IMR-90 (cell line): ENCODE results near the gene IL1F10. TPM values are rescaled to one million over a fixed set of nuclear protein-coding genes. Genes with fewer than 3 reads are reported as not detected.

ENCODE experiments used
- ATAC-seq: fragments of 200-7000 bp; cut with Tn5 transposase; 2 replicates; pipeline ENCODE4 v1.9.1; 2020; ENCODE audit warnings: low read depth, mild to moderate bottlenecking, moderate library complexity
- BruUV-seq: library from RNA; stranded (reverse); fragments of 400-500 nt; replicated peaks from 2 replicates; lab custom pipeline; 2021; lab: Mats Ljungman, UMichigan
- CTCF ChIA-PET: fragments of 300-600 bp; formaldehyde crosslinking; extraction: SDS; loops from one replicate; lab custom pipeline; 2021; ENCODE audit warnings: antibody characterized with exemption; lab: Yijun Ruan, JAX
- POLR2A ChIA-PET: fragments of 300-600 bp; sonication (Branson Sonifier 250); formaldehyde crosslinking; loops from one replicate; lab custom pipeline; 2022; ENCODE audit warnings: antibody characterized with exemption; ENCODE audit not compliant: unreplicated experiment; lab: Charles Lee
- DNase-seq: peaks from one replicate; pipeline ENCODE4 v3.0.0; 2013
- H2AFZ ChIP-seq: replicated peaks from 2 replicates; pipeline ENCODE3; 2013; ENCODE audit warnings: low read length, mild to moderate bottlenecking; ENCODE audit not compliant: poor library complexity
- H2AK5ac ChIP-seq: 2 replicates; pipeline ENCODE4 v1.6.1; 2013; ENCODE audit warnings: low read depth, low read length, inconsistent platforms
- H2AK9ac ChIP-seq: replicated peaks from 2 replicates; pipeline ENCODE3; 2013; ENCODE audit warnings: mild to moderate bottlenecking, low read depth, low read length, moderate library complexity; ENCODE audit not compliant: poor library complexity
- H2BK120ac ChIP-seq: 2 replicates; pipeline ENCODE4 v1.6.1; 2013; ENCODE audit warnings: low read depth, low read length, inconsistent platforms
- H2BK15ac ChIP-seq: 3 replicates; pipeline ENCODE4 v1.6.1; 2013; ENCODE audit warnings: low read depth, low read length, inconsistent platforms
- H2BK20ac ChIP-seq: 2 replicates; pipeline ENCODE4 v1.6.1; 2013; ENCODE audit warnings: low read depth, mild to moderate bottlenecking, inconsistent platforms, low read length, moderate library complexity
- H2BK5ac ChIP-seq: 2 replicates; pipeline ENCODE4 v1.6.1; 2013; ENCODE audit warnings: mild to moderate bottlenecking, low read depth, low read length, inconsistent platforms; ENCODE audit not compliant: poor library complexity, severe bottlenecking
- H3K14ac ChIP-seq: replicated peaks from 2 replicates; pipeline ENCODE4 v1.6.1; 2013; ENCODE audit warnings: low read depth, low read length, inconsistent platforms
- H3K18ac ChIP-seq: 2 replicates; pipeline ENCODE4 v1.6.1; 2013; ENCODE audit warnings: low read depth, low read length, control low read depth
- H3K23ac ChIP-seq: 2 replicates; pipeline ENCODE4 v1.6.1; 2013; ENCODE audit warnings: low read depth, low read length, inconsistent platforms
- H3K27ac ChIP-seq: 2 replicates; pipeline ENCODE4 v1.5.1; 2013; ENCODE audit warnings: mild to moderate bottlenecking, control low read depth, low read length; ENCODE audit not compliant: insufficient read depth
- H3K27me3 ChIP-seq: 2 replicates; pipeline ENCODE4 v1.6.1; 2013; ENCODE audit warnings: low read length; ENCODE audit not compliant: control insufficient read depth, insufficient read depth
- H3K36me3 ChIP-seq: 2 replicates; pipeline ENCODE4 v1.6.1; 2013; ENCODE audit warnings: low read length, mixed read lengths; ENCODE audit not compliant: control insufficient read depth, insufficient read depth
- H3K4ac ChIP-seq: 2 replicates; pipeline ENCODE4 v1.6.1; 2013; ENCODE audit warnings: low read depth, low read length, inconsistent platforms
- H3K4me1 ChIP-seq: 2 replicates; pipeline ENCODE4 v1.6.1; 2013; ENCODE audit warnings: low read length, mixed read lengths; ENCODE audit not compliant: control insufficient read depth, insufficient read depth
- H3K4me2 ChIP-seq: 2 replicates; pipeline ENCODE4 v1.6.1; 2013; ENCODE audit warnings: low read depth, mild to moderate bottlenecking, control low read depth, low read length, moderate library complexity
- H3K4me3 ChIP-seq: 2 replicates; pipeline ENCODE4 v1.5.1; 2013; ENCODE audit warnings: low read depth, mild to moderate bottlenecking, control low read depth, low read length, moderate library complexity; ENCODE audit not compliant: insufficient read depth
- H3K56ac ChIP-seq: 2 replicates; pipeline ENCODE4 v1.6.1; 2013; ENCODE audit warnings: low read length, inconsistent platforms; ENCODE audit not compliant: insufficient read depth; ENCODE audit errors: extremely low read depth
- H3K79me1 ChIP-seq, 2 experiments: 2 replicates each; pipeline ENCODE4 v1.6.1; 2013; ENCODE audit warnings: low read length in 2 of 2, inconsistent platforms in 1 of 2, low read depth in 1 of 2
- H3K9ac ChIP-seq: 2 replicates; pipeline ENCODE4 v1.6.1; 2013; ENCODE audit warnings: low read depth, low read length, control low read depth
- H3K9me1 ChIP-seq: 2 replicates; pipeline ENCODE4 v1.6.1; 2013; ENCODE audit warnings: low read length, inconsistent platforms; ENCODE audit not compliant: insufficient read depth
- H3K9me3 ChIP-seq: 2 replicates; pipeline ENCODE4 v1.6.1; 2013; ENCODE audit warnings: low read length; ENCODE audit not compliant: control insufficient read depth, insufficient read depth
- H4K20me1 ChIP-seq: 2 replicates; pipeline ENCODE4 v1.6.1; 2013; ENCODE audit warnings: low read length, inconsistent platforms; ENCODE audit not compliant: insufficient read depth
- H4K5ac ChIP-seq: 2 replicates; pipeline ENCODE4 v1.6.1; 2013; ENCODE audit warnings: mild to moderate bottlenecking, low read depth, low read length, control low read depth
- H4K8ac ChIP-seq, 2 experiments: 2 replicates each; pipeline ENCODE4 v1.6.1; 2013; ENCODE audit warnings: low read depth in 2 of 2, low read length in 2 of 2, control low read depth in 1 of 2, inconsistent platforms in 1 of 2
- H4K91ac ChIP-seq: 2 replicates; pipeline ENCODE4 v1.6.1; 2013; ENCODE audit warnings: low read depth, low read length, inconsistent platforms; ENCODE audit not compliant: insufficient read depth
- BHLHE40 ChIP-seq: fragments of 150-350 bp; IDR thresholded peaks from 2 replicates; pipeline ENCODE4 v1.6.1; 2016; ENCODE audit warnings: mild to moderate bottlenecking, low read depth, low read length
- CEBPB ChIP-seq: IDR thresholded peaks from 2 replicates; pipeline ENCODE4 v1.6.1; 2012; ENCODE audit warnings: low read depth, low read length, improper control_type of control experiment
- CHD1 ChIP-seq: IDR thresholded peaks from 2 replicates; pipeline ENCODE4 v1.6.1; 2012; ENCODE audit warnings: low read depth, low read length, improper control_type of control experiment
- ELK1 ChIP-seq: fragments of 150-350 bp; IDR thresholded peaks from 2 replicates; pipeline ENCODE4 v1.6.1; 2016; ENCODE audit warnings: low read depth, mild to moderate bottlenecking, low read length, moderate library complexity, borderline replicate concordance
- FOS ChIP-seq: fragments of 150-350 bp; IDR thresholded peaks from 2 replicates; pipeline ENCODE4 v1.6.1; 2016; ENCODE audit warnings: low read depth, low read length
- MAFK ChIP-seq: IDR thresholded peaks from 2 replicates; pipeline ENCODE4 v1.6.1; 2012; ENCODE audit warnings: low read depth, low read length, improper control_type of control experiment
- MAZ ChIP-seq: IDR thresholded peaks from 2 replicates; pipeline ENCODE4 v1.6.1; 2012; ENCODE audit warnings: low read depth, mild to moderate bottlenecking, low read length, improper control_type of control experiment, moderate library complexity, borderline replicate concordance
- MXI1 ChIP-seq: IDR thresholded peaks from 2 replicates; pipeline ENCODE4 v1.6.1; 2012; ENCODE audit warnings: low read depth, mild to moderate bottlenecking, low read length, moderate library complexity, borderline replicate concordance
- NFE2L2 ChIP-seq: fragments of 150-350 bp; IDR thresholded peaks from 2 replicates; pipeline ENCODE4 v1.6.1; 2016; ENCODE audit warnings: low read depth, mild to moderate bottlenecking, low read length
- POLR2A ChIP-seq: IDR thresholded peaks from 2 replicates; pipeline ENCODE4 v1.6.1; 2012; ENCODE audit warnings: mild to moderate bottlenecking, low read depth, low read length
- RAD21 ChIP-seq: IDR thresholded peaks from 2 replicates; pipeline ENCODE4 v1.6.1; 2012; ENCODE audit warnings: low read length, improper control_type of control experiment
- RCOR1 ChIP-seq: IDR thresholded peaks from 2 replicates; pipeline ENCODE4 v1.6.1; 2012; ENCODE audit warnings: mild to moderate bottlenecking, low read length, improper control_type of control experiment; ENCODE audit not compliant: insufficient replicate concordance
- RFX5 ChIP-seq: IDR thresholded peaks from 2 replicates; pipeline ENCODE4 v1.8.0; 2012; ENCODE audit warnings: low read depth, mild to moderate bottlenecking, low read length, moderate library complexity
- SMC3 ChIP-seq: fragments of 150-350 bp; IDR thresholded peaks from 2 replicates; pipeline ENCODE4 v1.6.1; 2016; ENCODE audit warnings: low read depth, mild to moderate bottlenecking, antibody characterized with exemption, low read length, moderate library complexity
- WGBS, 2 experiments: methylation state at CpG; one replicate each; pipeline versions ENCODE4 v1.1.5 to v1.1.7; 2013; ENCODE audit warnings: missing lambda C conversion rate in 2 of 2; ENCODE audit not compliant: insufficient read length in 1 of 2; ENCODE audit errors: extremely low coverage in 2 of 2; 5-methylcytosine and 5-hydroxymethylcytosine counted together
- dilution Hi-C: fragments of 300-500 bp; cut with HindIII; formaldehyde crosslinking; loops from one replicate; pipeline ENCODE4 v1.14.3; 2018; ENCODE audit warnings: low sequenced_read_pairs; ENCODE audit not compliant: unreplicated experiment
- in situ Hi-C: fragments of 300-500 bp; cut with MboI; formaldehyde crosslinking; loops from 3 replicates; pipeline ENCODE4 v1.14.3; 2019; ENCODE audit warnings: low sequenced_read_pairs, inconsistent platforms, mixed read lengths
- intact Hi-C: fragments of 100-400 bp; cut with micrococcal nuclease; formaldehyde crosslinking; loops from 2 replicates; pipeline ENCODE4 v1.10.0; 2022
- polyA plus RNA-seq, 3 experiments: library from polyadenylated mRNA; depleted of rRNA; stranded (reverse); fragments of >200 nt; gene quantifications; 2 replicates each; pipeline ENCODE4 v1.2.3, GENCODE V29; 2012; ENCODE audit warnings: low replicate concordance in 1 of 3
- total RNA-seq: library from RNA; depleted of rRNA; stranded (reverse); fragments of >200 nt; gene quantifications from 2 replicates; pipeline ENCODE4 v1.2.3, GENCODE V29; 2012
- TF ChIP-seq, protein P1 (sequence below): fragments of 150-350 bp; IDR thresholded peaks from 2 replicates; pipeline ENCODE4 v1.6.1; 2017; ENCODE audit warnings: mild to moderate bottlenecking, antibody characterized with exemption, low read length, low read depth
- TF ChIP-seq, protein P2 (sequence below): conservative IDR thresholded peaks from 2 replicates; pipeline ENCODE4 v1.5.1; 2012; ENCODE audit warnings: mild to moderate bottlenecking, low read depth, low read length, improper control_type of control experiment

The IL1F10 gene
- total and polyA plus RNA-seq, 2 of the 4 experiments (the other 2 are of a cell fraction) = not detected

GRCh38 chr2:113060396-113060795 lies 7.4 kb upstream of the IL1F10 start:
- peaks cover 3% of the 10 kb centered on the region for H3K27me3 ChIP-seq
- no peak overlapping the region for H4K8ac ChIP-seq
- no peak overlapping the region for H4K5ac ChIP-seq
- H3K4me2 ChIP-seq = no peak overlapping the region
- no peaks in the 10 kb centered on the region for H4K20me1 ChIP-seq
- ChIA-PET POLR2A (no interaction called here), CTCF (no interaction called here)
- H3K9me1 ChIP-seq = no peaks in the 10 kb centered on the region
- no peak overlapping the region for H4K91ac ChIP-seq
- H3K9me3 ChIP-seq = no peaks in the 10 kb centered on the region
- WGBS, 2 experiments = no CpG with 5 or more reads among the region's 4 CpGs
- H3K18ac ChIP-seq = no peak overlapping the region
- H2AFZ ChIP-seq = no peak overlapping the region
- H3K4me1 ChIP-seq = no peaks in the 10 kb centered on the region
- no peak overlapping the region for H3K9ac ChIP-seq
- no peak for TF ChIP-seq NFE2L2
- no peak for TF ChIP-seq POLR2A
- TF ChIP-seq, protein P1, sequence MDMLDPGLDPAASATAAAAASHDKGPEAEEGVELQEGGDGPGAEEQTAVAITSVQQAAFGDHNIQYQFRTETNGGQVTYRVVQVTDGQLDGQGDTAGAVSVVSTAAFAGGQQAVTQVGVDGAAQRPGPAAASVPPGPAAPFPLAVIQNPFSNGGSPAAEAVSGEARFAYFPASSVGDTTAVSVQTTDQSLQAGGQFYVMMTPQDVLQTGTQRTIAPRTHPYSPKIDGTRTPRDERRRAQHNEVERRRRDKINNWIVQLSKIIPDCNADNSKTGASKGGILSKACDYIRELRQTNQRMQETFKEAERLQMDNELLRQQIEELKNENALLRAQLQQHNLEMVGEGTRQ = no peak
- TF ChIP-seq, protein P2, sequence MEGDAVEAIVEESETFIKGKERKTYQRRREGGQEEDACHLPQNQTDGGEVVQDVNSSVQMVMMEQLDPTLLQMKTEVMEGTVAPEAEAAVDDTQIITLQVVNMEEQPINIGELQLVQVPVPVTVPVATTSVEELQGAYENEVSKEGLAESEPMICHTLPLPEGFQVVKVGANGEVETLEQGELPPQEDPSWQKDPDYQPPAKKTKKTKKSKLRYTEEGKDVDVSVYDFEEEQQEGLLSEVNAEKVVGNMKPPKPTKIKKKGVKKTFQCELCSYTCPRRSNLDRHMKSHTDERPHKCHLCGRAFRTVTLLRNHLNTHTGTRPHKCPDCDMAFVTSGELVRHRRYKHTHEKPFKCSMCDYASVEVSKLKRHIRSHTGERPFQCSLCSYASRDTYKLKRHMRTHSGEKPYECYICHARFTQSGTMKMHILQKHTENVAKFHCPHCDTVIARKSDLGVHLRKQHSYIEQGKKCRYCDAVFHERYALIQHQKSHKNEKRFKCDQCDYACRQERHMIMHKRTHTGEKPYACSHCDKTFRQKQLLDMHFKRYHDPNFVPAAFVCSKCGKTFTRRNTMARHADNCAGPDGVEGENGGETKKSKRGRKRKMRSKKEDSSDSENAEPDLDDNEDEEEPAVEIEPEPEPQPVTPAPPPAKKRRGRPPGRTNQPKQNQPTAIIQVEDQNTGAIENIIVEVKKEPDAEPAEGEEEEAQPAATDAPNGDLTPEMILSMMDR = no peak
- TF ChIP-seq RFX5 = no peak
- no peak for TF ChIP-seq FOS
- TF ChIP-seq MAZ = no peak
- no peak for TF ChIP-seq RCOR1
- TF ChIP-seq SMC3 = no peak
- no peak for TF ChIP-seq CHD1
- no peak for TF ChIP-seq CEBPB
- TF ChIP-seq RAD21 = no peak
- TF ChIP-seq BHLHE40 = no peak
- TF ChIP-seq MXI1 = no peak
- no peak for TF ChIP-seq ELK1
- no peak for TF ChIP-seq MAFK
- H3K4me3 ChIP-seq = no peak overlapping the region
- H3K14ac ChIP-seq = no peak overlapping the region
- no peak overlapping the region for H2BK120ac ChIP-seq
- no peak overlapping the region for H3K23ac ChIP-seq
- no peak for DNase-seq
- in situ Hi-C loops = no loop called here
- dilution Hi-C loops = no loop called here
- no peak overlapping the region for H2AK5ac ChIP-seq
- no TSS peak for BruUV-seq
- H3K4ac ChIP-seq = no peak overlapping the region
- no peak overlapping the region for H3K27ac ChIP-seq
- H3K56ac ChIP-seq = no peak overlapping the region
- no peaks in the 10 kb centered on the region for H3K36me3 ChIP-seq
- intact Hi-C loops = no loop called here
- no peaks in the 10 kb centered on the region for H3K79me1 ChIP-seq
- no peak overlapping the region for H2BK5ac ChIP-seq
- no peak overlapping the region for H2BK20ac ChIP-seq
- H2AK9ac ChIP-seq = no peak overlapping the region
- ATAC-seq = no peak
- no peak overlapping the region for H2BK15ac ChIP-seq
